Liver (tissue), 9 donors: ENCODE measurements around the gene MRTFB. TPM values are rescaled to one million over a fixed set of nuclear protein-coding genes. Genes with fewer than 3 reads are reported as not detected.

Source experiments
- DNase-seq: peaks from one replicate; pipeline ENCODE4 v3.0.0-alpha.2; 2017; ENCODE audit warnings: low spot score
- H3K27ac ChIP-seq, 2 donors: one replicate each; pipeline ENCODE4 v1.7.0; 2013; ENCODE audit warnings: inconsistent platforms in 2 of 2, low read length in 2 of 2, control low read depth in 1 of 2, low read depth in 1 of 2, mild to moderate bottlenecking in 1 of 2
- H3K27me3 ChIP-seq, 4 donors: one replicate each; pipeline versions ENCODE4 v1.6.1 to v1.7.0; 2013; ENCODE audit warnings: low read length in 3 of 4, inconsistent platforms in 1 of 4, mild to moderate bottlenecking in 1 of 4, moderate library complexity in 1 of 4; ENCODE audit not compliant: control insufficient read depth in 4 of 4, insufficient read depth in 4 of 4
- H3K36me3 ChIP-seq, 4 donors: one replicate each; pipeline versions ENCODE4 v1.6.1 to v1.7.0; 2013; ENCODE audit warnings: low read length in 3 of 4, mild to moderate bottlenecking in 3 of 4, low read depth in 1 of 4, moderate library complexity in 1 of 4; ENCODE audit not compliant: control insufficient read depth in 4 of 4, insufficient read depth in 3 of 4
- H3K4me1 ChIP-seq, 4 donors: one replicate each; pipeline versions ENCODE4 v1.6.1 to v1.7.0; 2013; ENCODE audit warnings: low read length in 3 of 4, mild to moderate bottlenecking in 3 of 4, moderate library complexity in 1 of 4; ENCODE audit not compliant: control insufficient read depth in 4 of 4, insufficient read depth in 4 of 4
- H3K4me3 ChIP-seq, 3 donors: one replicate each; pipeline versions ENCODE4 v1.6.1 to v1.7.0; 2013; ENCODE audit warnings: low read length in 3 of 3, control low read depth in 1 of 3, low read depth in 1 of 3, mild to moderate bottlenecking in 1 of 3
- H3K9ac ChIP-seq, 2 donors: one replicate each; pipeline ENCODE4 v1.7.0; 2013; ENCODE audit warnings: low read length in 2 of 2, mild to moderate bottlenecking in 2 of 2, moderate library complexity in 2 of 2, control low read depth in 1 of 2, low read depth in 1 of 2
- H3K9me3 ChIP-seq, 4 donors: one replicate each; pipeline versions ENCODE4 v1.6.1 to v1.7.0; 2013; ENCODE audit warnings: low read length in 3 of 4; ENCODE audit not compliant: control insufficient read depth in 4 of 4
- ATF3 ChIP-seq: IDR thresholded peaks from 2 replicates; pipeline ENCODE4 v1.6.1; 2016; ENCODE audit warnings: antibody characterized with exemption
- EGR1 ChIP-seq, 2 donors: IDR thresholded peaks; 2 replicates each; pipeline ENCODE4 v1.6.1; 2016 to 2018; ENCODE audit warnings: antibody characterized with exemption in 2 of 2, low read depth in 2 of 2
- FOXA1 ChIP-seq: IDR thresholded peaks from 2 replicates; pipeline ENCODE4 v1.6.1; 2016; ENCODE audit warnings: antibody characterized with exemption
- FOXA2 ChIP-seq: IDR thresholded peaks from 2 replicates; pipeline ENCODE4 v1.6.1; 2016; ENCODE audit warnings: antibody characterized with exemption
- GABPA ChIP-seq, 2 donors: IDR thresholded peaks in 1 of 2; conservative IDR thresholded peaks in 1 of 2; 2 replicates each; pipeline ENCODE4 v1.6.1; 2016; ENCODE audit warnings: antibody characterized with exemption in 2 of 2, mild to moderate bottlenecking in 1 of 2, moderate library complexity in 1 of 2
- HNF4A ChIP-seq, 2 donors: conservative IDR thresholded peaks; 2 replicates each; pipeline ENCODE4 v1.6.1; 2016; ENCODE audit warnings: antibody characterized with exemption in 2 of 2, mild to moderate bottlenecking in 2 of 2
- HNF4G ChIP-seq: IDR thresholded peaks from 2 replicates; pipeline ENCODE4 v1.6.1; 2016; ENCODE audit warnings: antibody characterized with exemption
- JUND ChIP-seq, 2 donors: IDR thresholded peaks; 2 replicates each; pipeline ENCODE4 v1.6.1; 2016; ENCODE audit warnings: antibody characterized with exemption in 2 of 2
- NR2F2 ChIP-seq: IDR thresholded peaks from 2 replicates; pipeline ENCODE4 v1.6.1; 2016; ENCODE audit warnings: antibody characterized with exemption
- RAD21 ChIP-seq, 2 donors: IDR thresholded peaks; 2 replicates each; pipeline ENCODE4 v1.6.1; 2016; ENCODE audit warnings: antibody characterized with exemption in 2 of 2, mild to moderate bottlenecking in 2 of 2
- REST ChIP-seq: IDR thresholded peaks from 2 replicates; pipeline ENCODE4 v1.6.1; 2016; ENCODE audit warnings: antibody characterized with exemption, mild to moderate bottlenecking
- SP1 ChIP-seq: IDR thresholded peaks from 2 replicates; pipeline ENCODE4 v1.6.1; 2018; ENCODE audit warnings: antibody characterized with exemption, mild to moderate bottlenecking
- TAF1 ChIP-seq: conservative IDR thresholded peaks from 2 replicates; pipeline ENCODE4 v1.6.1; 2016; ENCODE audit warnings: antibody characterized with exemption, mild to moderate bottlenecking
- YY1 ChIP-seq: IDR thresholded peaks from 2 replicates; pipeline ENCODE4 v1.6.1; 2016; ENCODE audit warnings: antibody characterized with exemption, mild to moderate bottlenecking
- WGBS: extraction: QIAGEN DNeasy Blood & Tissue Kit; methylation state at CpG from one replicate; pipeline ENCODE4 v1.1.7; 2013; 5-methylcytosine and 5-hydroxymethylcytosine counted together
- polyA plus RNA-seq, 2 donors: library from polyadenylated mRNA; stranded (reverse) in 1 of 2; unstranded in 1 of 2; fragments of 200-250 nt in 1 of 2; fragments of >200 nt in 1 of 2; fragmentation: Nextera tagmentation in 1 of 2; extraction: Ambion mirVana in 1 of 2; gene quantifications; one replicate each; pipeline versions ENCODE4 v1.2.1 to v1.2.3, GENCODE V29; 2013 to 2015
- total RNA-seq, 2 donors: library from RNA; depleted of rRNA; stranded (reverse); fragments of >200 nt; gene quantifications; one replicate each; pipeline ENCODE4 v1.2.3, GENCODE V29; 2014
- TF ChIP-seq, protein P1 (sequence below): IDR thresholded peaks from 2 replicates; pipeline ENCODE4 v1.6.1; 2016; ENCODE audit warnings: antibody characterized with exemption
- TF ChIP-seq, protein P2 (sequence below): fragments of 150-350 bp; IDR thresholded peaks from 2 replicates; pipeline ENCODE4 v1.5.1; 2017; ENCODE audit warnings: improper control_type of control experiment, low read depth, low read length; ENCODE audit not compliant: missing input control
- TF ChIP-seq, protein P3 (sequence below): IDR thresholded peaks from 2 replicates; pipeline ENCODE4 v1.6.1; 2016; ENCODE audit warnings: antibody characterized with exemption
- donor health status: healthy.
- donor health status: healthy.
- donor health status: healthy.
- donor health status: healthy.
- donor health status: healthy.

The MRTFB gene
- total and polyA plus RNA-seq, 4 donors: 4.1 to 14.2 (median 5.8) TPM

DNA sequence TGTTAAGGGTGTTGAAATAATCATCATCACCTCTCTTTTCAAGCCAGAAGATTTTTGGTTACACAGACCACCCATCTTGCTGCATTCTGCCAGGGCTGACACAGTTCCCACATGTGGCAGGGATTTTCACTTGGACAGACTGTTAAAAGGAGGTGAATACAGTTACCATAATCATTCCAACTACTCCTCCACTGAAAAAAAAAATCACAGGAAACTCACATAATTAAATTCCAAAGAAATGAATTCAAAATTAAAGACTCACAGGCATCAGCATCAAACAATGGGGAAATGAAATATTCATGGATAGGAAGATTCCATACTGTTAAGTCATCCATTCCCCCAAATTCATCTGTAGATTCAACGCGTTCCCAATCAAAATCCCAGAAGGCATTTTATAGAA is 209.4 kb downstream of the MRTFB start:
- TF ChIP-seq HNF4A (conservative IDR thresholded peaks at IDR 0.05): no peak
- TF ChIP-seq FOXA2: no peak
- no peak for TF ChIP-seq HNF4G
- no peak for TF ChIP-seq YY1
- TF ChIP-seq, protein P1, sequence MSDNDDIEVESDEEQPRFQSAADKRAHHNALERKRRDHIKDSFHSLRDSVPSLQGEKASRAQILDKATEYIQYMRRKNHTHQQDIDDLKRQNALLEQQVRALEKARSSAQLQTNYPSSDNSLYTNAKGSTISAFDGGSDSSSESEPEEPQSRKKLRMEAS: no peak
- TF ChIP-seq REST: no peak
- no peak for TF ChIP-seq SP1
- TF ChIP-seq FOXA1: no peak
- TF ChIP-seq GABPA (IDR thresholded peaks at IDR 0.05 in 1 of 2, conservative IDR thresholded peaks at IDR 0.05 in 1 of 2): no peak
- TF ChIP-seq EGR1 (IDR thresholded peaks at IDR 0.05; ENCODE audit: low read depth in 2 of 2): no peak
- no peak for TF ChIP-seq TAF1
- TF ChIP-seq JUND (IDR thresholded peaks at IDR 0.05): no peak
- TF ChIP-seq, protein P2, sequence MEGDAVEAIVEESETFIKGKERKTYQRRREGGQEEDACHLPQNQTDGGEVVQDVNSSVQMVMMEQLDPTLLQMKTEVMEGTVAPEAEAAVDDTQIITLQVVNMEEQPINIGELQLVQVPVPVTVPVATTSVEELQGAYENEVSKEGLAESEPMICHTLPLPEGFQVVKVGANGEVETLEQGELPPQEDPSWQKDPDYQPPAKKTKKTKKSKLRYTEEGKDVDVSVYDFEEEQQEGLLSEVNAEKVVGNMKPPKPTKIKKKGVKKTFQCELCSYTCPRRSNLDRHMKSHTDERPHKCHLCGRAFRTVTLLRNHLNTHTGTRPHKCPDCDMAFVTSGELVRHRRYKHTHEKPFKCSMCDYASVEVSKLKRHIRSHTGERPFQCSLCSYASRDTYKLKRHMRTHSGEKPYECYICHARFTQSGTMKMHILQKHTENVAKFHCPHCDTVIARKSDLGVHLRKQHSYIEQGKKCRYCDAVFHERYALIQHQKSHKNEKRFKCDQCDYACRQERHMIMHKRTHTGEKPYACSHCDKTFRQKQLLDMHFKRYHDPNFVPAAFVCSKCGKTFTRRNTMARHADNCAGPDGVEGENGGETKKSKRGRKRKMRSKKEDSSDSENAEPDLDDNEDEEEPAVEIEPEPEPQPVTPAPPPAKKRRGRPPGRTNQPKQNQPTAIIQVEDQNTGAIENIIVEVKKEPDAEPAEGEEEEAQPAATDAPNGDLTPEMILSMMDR: no peak
- peaks cover 0 to 10% (median 6%) of the 10 kb centered on the region in 4 donors for H3K4me1 ChIP-seq

DNA sequence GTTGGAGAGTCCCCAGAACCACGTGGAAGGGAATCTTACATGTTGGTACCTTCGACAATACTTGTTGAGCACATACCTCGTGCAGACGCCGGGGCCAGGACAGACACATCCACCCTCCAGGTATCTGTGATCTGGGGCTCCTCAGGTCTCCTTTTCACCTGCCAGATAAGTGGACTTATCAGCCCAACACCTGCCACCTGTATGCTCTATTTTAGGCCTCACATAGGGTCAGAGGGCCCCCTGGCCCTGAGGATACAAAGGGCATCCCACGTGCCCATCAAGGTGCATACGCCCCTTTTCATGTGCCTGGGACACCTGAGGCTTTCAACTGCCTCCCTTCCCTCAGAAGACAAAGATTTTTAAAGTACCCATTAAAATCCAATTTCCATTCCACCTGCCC is 212.7 kb downstream of the MRTFB start:
- DNase-seq: no peak
- Histone ChIP-seq H3K9me3 (peaks cover 0 to 2% (median 0%) of the 10 kb centered on the region in 4 donors), H3K9ac (no peak overlapping the region), H3K4me1 (peaks cover 0 to 17% (median 10%) of the 10 kb centered on the region in 4 donors), H3K27ac (no peak overlapping the region), H3K36me3 (no peaks in the 10 kb centered on the region), H3K4me3 (no peak overlapping the region), H3K27me3 (no peaks in the 10 kb centered on the region)
- WGBS: 91% methylated on average over 7 of the region's 7 CpGs
- no peak for TF ChIP-seq ATF3
- no peak for TF ChIP-seq SP1
- TF ChIP-seq, protein P2: no peak
- TF ChIP-seq, protein P3, sequence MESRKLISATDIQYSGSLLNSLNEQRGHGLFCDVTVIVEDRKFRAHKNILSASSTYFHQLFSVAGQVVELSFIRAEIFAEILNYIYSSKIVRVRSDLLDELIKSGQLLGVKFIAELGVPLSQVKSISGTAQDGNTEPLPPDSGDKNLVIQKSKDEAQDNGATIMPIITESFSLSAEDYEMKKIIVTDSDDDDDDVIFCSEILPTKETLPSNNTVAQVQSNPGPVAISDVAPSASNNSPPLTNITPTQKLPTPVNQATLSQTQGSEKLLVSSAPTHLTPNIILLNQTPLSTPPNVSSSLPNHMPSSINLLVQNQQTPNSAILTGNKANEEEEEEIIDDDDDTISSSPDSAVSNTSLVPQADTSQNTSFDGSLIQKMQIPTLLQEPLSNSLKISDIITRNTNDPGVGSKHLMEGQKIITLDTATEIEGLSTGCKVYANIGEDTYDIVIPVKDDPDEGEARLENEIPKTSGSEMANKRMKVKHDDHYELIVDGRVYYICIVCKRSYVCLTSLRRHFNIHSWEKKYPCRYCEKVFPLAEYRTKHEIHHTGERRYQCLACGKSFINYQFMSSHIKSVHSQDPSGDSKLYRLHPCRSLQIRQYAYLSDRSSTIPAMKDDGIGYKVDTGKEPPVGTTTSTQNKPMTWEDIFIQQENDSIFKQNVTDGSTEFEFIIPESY: no peak
- no peak for TF ChIP-seq YY1
- TF ChIP-seq HNF4A (conservative IDR thresholded peaks at IDR 0.05): no peak
- TF ChIP-seq RAD21 (IDR thresholded peaks at IDR 0.05): no peak
- TF ChIP-seq JUND (IDR thresholded peaks at IDR 0.05): no peak
- no peak for TF ChIP-seq NR2F2
- TF ChIP-seq, protein P1: no peak
- TF ChIP-seq TAF1: no peak
- TF ChIP-seq HNF4G: no peak
- no peak for TF ChIP-seq FOXA1
- no peak for TF ChIP-seq GABPA (IDR thresholded peaks at IDR 0.05 in 1 of 2, conservative IDR thresholded peaks at IDR 0.05 in 1 of 2)
- no peak for TF ChIP-seq REST

More for the DNA sequence above, 209.4 kb downstream of the MRTFB start:
- Histone ChIP-seq H3K27ac (no peak overlapping the region), H3K27me3 (no peaks in the 10 kb centered on the region), H3K9me3 (no peaks in the 10 kb centered on the region), H3K4me3 (no peak overlapping the region), H3K36me3 (no peaks in the 10 kb centered on the region), H3K9ac (no peak overlapping the region)
- DNase-seq: no peak
- 95% methylated on average over 2 of the region's 2 CpGs for WGBS
